ENCODE results near the gene SLC4A4. TPM values are rescaled to one million over a fixed set of nuclear protein-coding genes. Genes with fewer than 3 reads are reported as not detected.

SLC4A4 gene
- total RNA-seq, 1 donor from 2014 or later, result 3.0 TPM

DNA sequence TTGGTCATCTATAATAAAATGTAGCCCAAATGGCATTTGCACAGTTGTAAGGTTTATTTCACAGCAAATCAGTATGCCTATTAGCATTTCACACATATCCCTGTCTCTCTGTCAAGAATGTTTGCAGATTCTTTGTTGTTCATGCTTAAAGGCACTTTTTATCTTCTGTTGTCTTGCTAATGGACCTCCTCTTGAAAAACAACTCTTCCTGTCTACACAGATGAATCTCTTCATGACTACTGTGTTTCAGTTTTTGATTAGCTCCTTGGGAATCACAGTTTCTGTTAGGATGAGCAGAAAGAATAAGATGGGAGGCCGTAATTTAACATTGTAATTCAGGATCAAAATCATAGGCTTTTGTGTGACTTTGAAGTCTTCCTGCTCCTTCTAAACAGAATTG is 35.5 kb upstream of the SLC4A4 start:
- no peak overlapping the region for H3K4me3 Mint-ChIP-seq (ENCODE audit: unreplicated experiment)
- no peak for FAIRE-seq

DNA sequence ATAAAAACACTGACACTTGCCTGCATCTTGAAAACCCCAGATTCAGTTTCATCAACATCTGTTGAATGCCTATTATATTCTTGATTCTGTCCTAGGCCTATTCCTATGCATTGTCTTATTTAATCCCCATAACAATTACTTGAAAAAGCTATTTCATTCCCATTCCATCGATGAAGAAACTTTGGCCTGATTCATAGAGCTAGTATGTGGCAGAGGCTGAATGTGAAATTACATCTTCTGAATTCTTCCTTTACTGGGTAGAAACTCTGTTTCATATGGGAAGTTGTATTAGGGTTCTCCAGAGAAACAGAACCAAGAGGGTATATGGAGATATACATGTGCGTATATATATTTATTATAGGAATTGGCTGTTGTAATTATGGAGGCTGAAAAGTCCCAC is 35.0 kb upstream of the SLC4A4 start:
- no peak overlapping the region for H3K27ac Mint-ChIP-seq (ENCODE audit: unreplicated experiment)
- H3K4me2 ChIP-seq (ENCODE audit: low read length), result no peak overlapping the region
- no peaks in the 10 kb centered on the region for H3K27me3 ChIP-seq (ENCODE audit: insufficient read depth, low read length)
- DNase-seq (ENCODE audit: low read depth), result no peak
- no peaks in the 10 kb centered on the region for H3K27me3 Mint-ChIP-seq (ENCODE audit: low read depth, unreplicated experiment)
- FAIRE-seq, result no peak
- TF ChIP-seq EZH2 (IDR thresholded peaks at IDR 0.05; ENCODE audit: insufficient read depth, low read length), result no peak
- no peaks in the 10 kb centered on the region for H3K4me1 Mint-ChIP-seq (ENCODE audit: low read depth, unreplicated experiment)
- H3K9me3 Mint-ChIP-seq (ENCODE audit: unreplicated experiment), result no peaks in the 10 kb centered on the region
- H3K79me2 ChIP-seq (ENCODE audit: insufficient read depth, low read length), result no peaks in the 10 kb centered on the region
- no peaks in the 10 kb centered on the region for H3K4me1 ChIP-seq (ENCODE audit: insufficient read depth, low read length)
- H3K36me3 Mint-ChIP-seq (ENCODE audit: low read depth, unreplicated experiment), result no peaks in the 10 kb centered on the region
- no peak overlapping the region for H3K4me3 Mint-ChIP-seq (ENCODE audit: unreplicated experiment)
- no peak overlapping the region for H3K27ac ChIP-seq (ENCODE audit: low read depth, low read length)
- no peaks in the 10 kb centered on the region for H3K9me3 ChIP-seq (ENCODE audit: insufficient read depth, low read depth, low read length)
- no peak overlapping the region for H2AFZ ChIP-seq (ENCODE audit: low read depth, low read length)
- no peak overlapping the region for H3K9ac ChIP-seq (ENCODE audit: low read length)
- H4K20me1 ChIP-seq (ENCODE audit: insufficient read depth, low read length), result no peaks in the 10 kb centered on the region
- no peak overlapping the region for H3K4me3 ChIP-seq (ENCODE audit: insufficient read depth, low read depth, low read length)
- H3K36me3 ChIP-seq (ENCODE audit: insufficient read depth, low read length), result no peaks in the 10 kb centered on the region

More for the DNA sequence above, 35.5 kb upstream of the SLC4A4 start:
- Mint-ChIP-seq H3K27me3 (ENCODE audit: low read depth, unreplicated experiment) (no peaks in the 10 kb centered on the region), H3K4me1 (ENCODE audit: low read depth, unreplicated experiment) (no peaks in the 10 kb centered on the region), H3K36me3 (ENCODE audit: low read depth, unreplicated experiment) (no peaks in the 10 kb centered on the region), H3K27ac (ENCODE audit: unreplicated experiment) (no peak overlapping the region), H3K9me3 (ENCODE audit: unreplicated experiment) (no peaks in the 10 kb centered on the region)
- Histone ChIP-seq H3K27me3 (ENCODE audit: insufficient read depth, low read length) (no peaks in the 10 kb centered on the region), H3K4me3 (ENCODE audit: insufficient read depth, low read depth, low read length) (no peak overlapping the region), H3K79me2 (ENCODE audit: insufficient read depth, low read length) (no peaks in the 10 kb centered on the region), H3K9ac (ENCODE audit: low read length) (no peak overlapping the region), H3K4me2 (ENCODE audit: low read length) (no peak overlapping the region), H2AFZ (ENCODE audit: low read depth, low read length) (no peak overlapping the region), H3K9me3 (ENCODE audit: insufficient read depth, low read depth, low read length) (no peaks in the 10 kb centered on the region), H4K20me1 (ENCODE audit: insufficient read depth, low read length) (no peaks in the 10 kb centered on the region), H3K4me1 (ENCODE audit: insufficient read depth, low read length) (no peaks in the 10 kb centered on the region), H3K36me3 (ENCODE audit: insufficient read depth, low read length) (no peaks in the 10 kb centered on the region), H3K27ac (ENCODE audit: low read depth, low read length) (no peak overlapping the region)
- TF ChIP-seq, protein P1, sequence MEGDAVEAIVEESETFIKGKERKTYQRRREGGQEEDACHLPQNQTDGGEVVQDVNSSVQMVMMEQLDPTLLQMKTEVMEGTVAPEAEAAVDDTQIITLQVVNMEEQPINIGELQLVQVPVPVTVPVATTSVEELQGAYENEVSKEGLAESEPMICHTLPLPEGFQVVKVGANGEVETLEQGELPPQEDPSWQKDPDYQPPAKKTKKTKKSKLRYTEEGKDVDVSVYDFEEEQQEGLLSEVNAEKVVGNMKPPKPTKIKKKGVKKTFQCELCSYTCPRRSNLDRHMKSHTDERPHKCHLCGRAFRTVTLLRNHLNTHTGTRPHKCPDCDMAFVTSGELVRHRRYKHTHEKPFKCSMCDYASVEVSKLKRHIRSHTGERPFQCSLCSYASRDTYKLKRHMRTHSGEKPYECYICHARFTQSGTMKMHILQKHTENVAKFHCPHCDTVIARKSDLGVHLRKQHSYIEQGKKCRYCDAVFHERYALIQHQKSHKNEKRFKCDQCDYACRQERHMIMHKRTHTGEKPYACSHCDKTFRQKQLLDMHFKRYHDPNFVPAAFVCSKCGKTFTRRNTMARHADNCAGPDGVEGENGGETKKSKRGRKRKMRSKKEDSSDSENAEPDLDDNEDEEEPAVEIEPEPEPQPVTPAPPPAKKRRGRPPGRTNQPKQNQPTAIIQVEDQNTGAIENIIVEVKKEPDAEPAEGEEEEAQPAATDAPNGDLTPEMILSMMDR (IDR thresholded peaks at IDR 0.05; ENCODE audit: insufficient read depth, low read depth, low read length), result no peak
- no peak for TF ChIP-seq EZH2 (IDR thresholded peaks at IDR 0.05; ENCODE audit: insufficient read depth, low read length)
- DNase-seq (ENCODE audit: low read depth), result no peak

DNA sequence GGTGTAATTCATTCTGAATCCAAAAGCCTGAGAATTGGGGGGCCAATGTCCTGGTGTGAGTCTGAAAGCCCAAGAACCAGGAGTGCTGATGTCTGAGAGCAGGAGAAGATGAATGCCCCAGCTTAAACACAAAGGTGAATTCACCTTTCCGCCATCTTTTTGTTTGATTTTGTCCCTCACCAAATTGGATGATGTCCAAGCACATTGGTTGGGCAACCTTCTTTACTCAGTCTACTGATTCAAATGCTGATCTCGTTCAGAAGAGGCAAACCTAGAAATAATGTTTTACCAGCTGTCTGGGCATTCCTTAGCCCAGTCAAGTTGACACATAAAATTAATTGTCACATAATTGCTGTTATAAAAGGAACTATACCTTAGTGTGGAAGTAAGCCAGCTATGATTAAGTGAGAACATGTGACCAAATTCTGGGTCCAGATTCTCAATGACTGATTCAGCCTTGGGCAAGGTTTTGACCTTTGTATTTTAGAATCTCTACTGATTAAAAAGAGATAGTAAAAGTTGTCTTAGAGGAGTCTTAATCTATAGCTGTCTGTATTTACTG is 34.5 kb upstream of the SLC4A4 start:
- no peak overlapping the region for H3K27ac Mint-ChIP-seq (ENCODE audit: unreplicated experiment)
- TF ChIP-seq EZH2 (IDR thresholded peaks at IDR 0.05; ENCODE audit: insufficient read depth, low read length), result no peak
- no peaks in the 10 kb centered on the region for H3K4me1 Mint-ChIP-seq (ENCODE audit: low read depth, unreplicated experiment)

More for the DNA sequence above, 34.5 kb upstream of the SLC4A4 start:
- no peaks in the 10 kb centered on the region for H3K36me3 Mint-ChIP-seq (ENCODE audit: low read depth, unreplicated experiment)
- H3K4me3 Mint-ChIP-seq (ENCODE audit: unreplicated experiment), result no peak overlapping the region
- Histone ChIP-seq H3K79me2 (ENCODE audit: insufficient read depth, low read length) (no peaks in the 10 kb centered on the region), H3K36me3 (ENCODE audit: insufficient read depth, low read length) (no peaks in the 10 kb centered on the region), H4K20me1 (ENCODE audit: insufficient read depth, low read length) (no peaks in the 10 kb centered on the region), H3K4me1 (ENCODE audit: insufficient read depth, low read length) (no peaks in the 10 kb centered on the region), H3K4me2 (ENCODE audit: low read length) (no peak overlapping the region), H3K9ac (ENCODE audit: low read length) (no peak overlapping the region), H2AFZ (ENCODE audit: low read depth, low read length) (no peak overlapping the region), H3K9me3 (ENCODE audit: insufficient read depth, low read depth, low read length) (no peaks in the 10 kb centered on the region), H3K4me3 (ENCODE audit: insufficient read depth, low read depth, low read length) (no peak overlapping the region), H3K27ac (ENCODE audit: low read depth, low read length) (no peak overlapping the region), H3K27me3 (ENCODE audit: insufficient read depth, low read length) (no peaks in the 10 kb centered on the region)
- DNase-seq (ENCODE audit: low read depth) (peak; percentile 22), FAIRE-seq (no peak)
- H3K9me3 Mint-ChIP-seq (ENCODE audit: unreplicated experiment), result no peaks in the 10 kb centered on the region
- no peaks in the 10 kb centered on the region for H3K27me3 Mint-ChIP-seq (ENCODE audit: low read depth, unreplicated experiment)
